Measurements from ENCODE around the gene APOBEC4. TPM values are rescaled to one million over a fixed set of nuclear protein-coding genes. Genes with fewer than 3 reads are reported as not detected.

Gene APOBEC4
- total and polyA plus RNA-seq, 10 of the 15 experiments (the other 5 are each of a cell fraction or from before 2014, with no cell fraction given), result 0.04 to 0.25 (median 0.06) TPM; not detected in 5

DNA sequence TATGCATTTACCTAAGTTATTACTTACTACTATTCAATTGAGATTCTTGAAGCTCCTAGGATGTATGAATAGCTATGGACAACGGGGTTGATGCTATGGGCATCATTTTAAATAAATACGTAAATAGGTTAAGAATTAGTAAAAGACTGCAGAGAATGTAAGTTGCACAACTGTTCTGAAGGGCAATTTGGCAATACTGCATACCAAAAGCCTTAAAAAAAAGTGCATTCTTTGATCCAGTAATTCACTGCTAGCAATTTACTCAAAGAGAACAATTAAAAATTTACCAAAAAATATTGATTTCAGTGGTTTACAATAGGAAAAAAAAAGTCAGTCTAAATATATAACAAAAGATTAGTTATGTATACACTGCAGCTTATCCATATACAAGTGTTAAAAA lies 21.0 kb downstream of the APOBEC4 start:
- ChIA-PET SMC1A (ENCODE audit: uncharacterized antibody, unreplicated experiment) (interaction anchor here (0.5 to 6.6 kb wide), 14 partner anchors 10 to 283 kb away, joined by 3 to 70 read pairs (median 8); partner anchors contain the start of genes APOBEC4, NCF2 and SMG7), POLR2A (interaction anchor here (0.6 to 3.0 kb wide), 6 partner anchors 14 to 326 kb away, joined by 3 to 8 read pairs (median 4); partner anchors contain the start of gene APOBEC4), CTCF (interaction anchor here (0.5 to 5.8 kb wide), 14 partner anchors 9 to 287 kb away, joined by 3 to 81 read pairs (median 7); partner anchors contain the start of genes APOBEC4 and NCF2), RAD21 (ENCODE audit: unreplicated experiment) (interaction anchor here (0.7 to 5.5 kb wide), 9 partner anchors 13 to 283 kb away, joined by 3 to 56 read pairs (median 8); partner anchors contain the start of genes APOBEC4 and NCF2)
- BruUV-seq (replicated peaks), result no TSS peak
- in situ Hi-C loops (cut with MboI) (no loop called here), intact Hi-C loops (cut with micrococcal nuclease; ENCODE audit: unreplicated experiment) (no loop called here)
- 2% methylated on average over 2 of the region's 2 CpGs for WGBS (ENCODE audit: insufficient coverage, insufficient replicate concordance, low lambda C conversion rate, missing lambda C conversion rate)
- H3K79me2 ChIP-seq (ENCODE audit: control insufficient read depth, insufficient read depth, low read length), result peaks cover 88% of the 10 kb centered on the region
- H3K4me1 ChIP-seq (ENCODE audit: control insufficient read depth, insufficient read depth, low read length), result peaks cover 3% of the 10 kb centered on the region; the same call in 1 of the 2 replicates
- TF ChIP-seq MYC (IDR thresholded peaks at IDR 0.05; ENCODE audit: insufficient read depth, insufficient read length, insufficient replicate concordance, low read length, severe bottlenecking), result no peak
- no peak for TF ChIP-seq SMAD1 (IDR thresholded peaks at IDR 0.05; ENCODE audit: low read depth, partially characterized antibody)
- TF ChIP-seq SMARCA5 (IDR thresholded peaks at IDR 0.05), result no peak
- no peak for TF ChIP-seq NR2C1 (IDR thresholded peaks at IDR 0.05)
- TF ChIP-seq, protein P1, sequence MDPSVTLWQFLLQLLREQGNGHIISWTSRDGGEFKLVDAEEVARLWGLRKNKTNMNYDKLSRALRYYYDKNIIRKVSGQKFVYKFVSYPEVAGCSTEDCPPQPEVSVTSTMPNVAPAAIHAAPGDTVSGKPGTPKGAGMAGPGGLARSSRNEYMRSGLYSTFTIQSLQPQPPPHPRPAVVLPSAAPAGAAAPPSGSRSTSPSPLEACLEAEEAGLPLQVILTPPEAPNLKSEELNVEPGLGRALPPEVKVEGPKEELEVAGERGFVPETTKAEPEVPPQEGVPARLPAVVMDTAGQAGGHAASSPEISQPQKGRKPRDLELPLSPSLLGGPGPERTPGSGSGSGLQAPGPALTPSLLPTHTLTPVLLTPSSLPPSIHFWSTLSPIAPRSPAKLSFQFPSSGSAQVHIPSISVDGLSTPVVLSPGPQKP (IDR thresholded peaks at IDR 0.05; ENCODE audit: low read depth, low read length), result no peak
- TF ChIP-seq, protein P2, sequence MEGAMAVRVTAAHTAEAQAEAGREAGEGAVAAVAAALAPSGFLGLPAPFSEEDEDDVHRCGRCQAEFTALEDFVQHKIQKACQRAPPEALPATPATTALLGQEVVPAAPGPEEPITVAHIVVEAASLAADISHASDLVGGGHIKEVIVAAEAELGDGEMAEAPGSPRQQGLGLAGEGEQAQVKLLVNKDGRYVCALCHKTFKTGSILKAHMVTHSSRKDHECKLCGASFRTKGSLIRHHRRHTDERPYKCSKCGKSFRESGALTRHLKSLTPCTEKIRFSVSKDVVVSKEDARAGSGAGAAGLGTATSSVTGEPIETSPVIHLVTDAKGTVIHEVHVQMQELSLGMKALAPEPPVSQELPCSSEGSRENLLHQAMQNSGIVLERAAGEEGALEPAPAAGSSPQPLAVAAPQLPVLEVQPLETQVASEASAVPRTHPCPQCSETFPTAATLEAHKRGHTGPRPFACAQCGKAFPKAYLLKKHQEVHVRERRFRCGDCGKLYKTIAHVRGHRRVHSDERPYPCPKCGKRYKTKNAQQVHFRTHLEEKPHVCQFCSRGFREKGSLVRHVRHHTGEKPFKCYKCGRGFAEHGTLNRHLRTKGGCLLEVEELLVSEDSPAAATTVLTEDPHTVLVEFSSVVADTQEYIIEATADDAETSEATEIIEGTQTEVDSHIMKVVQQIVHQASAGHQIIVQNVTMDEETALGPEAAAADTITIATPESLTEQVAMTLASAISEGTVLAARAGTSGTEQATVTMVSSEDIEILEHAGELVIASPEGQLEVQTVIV (IDR thresholded peaks at IDR 0.05; ENCODE audit: borderline replicate concordance, partially characterized antibody), result no peak
- TF ChIP-seq POLR2AphosphoS5 (IDR thresholded peaks at IDR 0.05; ENCODE audit: low read length), result no peak
- TF ChIP-seq RCOR1 (conservative IDR thresholded peaks at IDR 0.05; ENCODE audit: low read depth, low read length), result no peak
- no peak for TF ChIP-seq YY1 (IDR thresholded peaks at IDR 0.05; ENCODE audit: low read depth, low read length)
- TF ChIP-seq IKZF2 (IDR thresholded peaks at IDR 0.05), result no peak
- FAIRE-seq (no peak), ATAC-seq (no peak), DNase-seq (ENCODE audit: low read depth, low spot score) (no peak)
- H3K27ac ChIP-seq (ENCODE audit: control insufficient read depth, insufficient read depth), result no peak overlapping the region; the same call in 1 of the 2 replicates
- H3K4me2 ChIP-seq (ENCODE audit: control insufficient read depth, insufficient read depth), result peak overlapping the region; percentile 81
- peak overlapping the region; percentile 88 for H3K4me3 ChIP-seq
- peak overlapping the region; percentile 98 for H3K9ac ChIP-seq (ENCODE audit: control insufficient read depth, insufficient read depth, low read length)
- H2AFZ ChIP-seq (ENCODE audit: control insufficient read depth, low read depth, low read length), result no peak overlapping the region
- no peaks in the 10 kb centered on the region for H3K9me3 ChIP-seq (replicated peaks; ENCODE audit: control insufficient read depth, insufficient read depth, low read length)
- peaks cover 4 to 25% of the 10 kb centered on the region in 2 experiments for H3K36me3 ChIP-seq (ENCODE audit: control insufficient read depth in 2 of 2, insufficient read depth in 2 of 2, low read length in 1 of 2)
- H3K27me3 ChIP-seq (replicated peaks in 1 of 2; ENCODE audit: control insufficient read depth in 2 of 2, insufficient read depth in 2 of 2, low read length in 1 of 2), result no peaks in the 10 kb centered on the region
- H4K20me1 ChIP-seq (ENCODE audit: control insufficient read depth, insufficient read depth), result no peaks in the 10 kb centered on the region
